CD4-positive, CD25-positive, alpha-beta regulatory T cell (primary cell): ENCODE measurements around the gene C1QTNF9. TPM values are rescaled to one million over a fixed set of nuclear protein-coding genes. Genes with fewer than 3 reads are reported as not detected.

ENCODE experiments used
- ATAC-seq, 2 donors: fragments of 150-1000 bp; cut with Tn5 transposase; one replicate each; pipeline ENCODE4 v1.10.0; 2021; ENCODE audit warnings: low read depth in 2 of 2, moderate number of reproducible peaks in 2 of 2, moderate library complexity in 1 of 2
- DNase-seq, 3 donors: peaks; one replicate each; pipeline versions ENCODE4 v3.0.0 to v3.0.0-alpha.2; 2012 to 2022; ENCODE audit warnings: mixed read lengths in 1 of 3
- H3K27ac ChIP-seq: one replicate; pipeline ENCODE4 v1.7.0; 2013; ENCODE audit warnings: mild to moderate bottlenecking, low read length; ENCODE audit not compliant: insufficient read depth, poor library complexity, severe bottlenecking
- H3K27me3 ChIP-seq: one replicate; pipeline ENCODE4 v1.7.0; 2013; ENCODE audit warnings: low read length; ENCODE audit not compliant: control insufficient read depth, insufficient read depth
- H3K36me3 ChIP-seq: one replicate; pipeline ENCODE4 v1.7.0; 2013; ENCODE audit warnings: mild to moderate bottlenecking, low read length, moderate library complexity; ENCODE audit not compliant: control insufficient read depth, insufficient read depth
- H3K4me1 ChIP-seq: 2 replicates; pipeline ENCODE4 v1.7.0; 2013; ENCODE audit warnings: mild to moderate bottlenecking, low read length; ENCODE audit not compliant: insufficient read depth, control insufficient read depth, poor library complexity, severe bottlenecking
- H3K4me3 ChIP-seq: one replicate; pipeline ENCODE4 v1.7.0; 2013; ENCODE audit warnings: low read depth, mild to moderate bottlenecking, low read length, moderate library complexity
- H3K9me3 ChIP-seq, 2 experiments: 1 replicate in 1 of 2; 2 replicates in 1 of 2; pipeline ENCODE4 v1.7.0; 2013; ENCODE audit warnings: low read length in 2 of 2, mild to moderate bottlenecking in 1 of 2, moderate library complexity in 1 of 2; ENCODE audit not compliant: control insufficient read depth in 2 of 2
- H3K27ac Mint-ChIP-seq, 3 donors: one replicate each; pipeline ENCODE4 v1.8.0; 2020 to 2022; ENCODE audit warnings: mild to moderate bottlenecking in 3 of 3, mixed read lengths in 3 of 3, moderate library complexity in 2 of 3
- H3K27me3 Mint-ChIP-seq: one replicate; pipeline ENCODE4 v1.8.0; 2022; ENCODE audit warnings: mild to moderate bottlenecking, mixed read lengths
- H3K36me3 Mint-ChIP-seq: one replicate; pipeline ENCODE4 v1.8.0; 2020; ENCODE audit warnings: mixed read lengths
- H3K4me1 Mint-ChIP-seq, 4 donors: one replicate each; pipeline ENCODE4 v1.8.0; 2020 to 2022; ENCODE audit warnings: mixed read lengths in 4 of 4, mild to moderate bottlenecking in 1 of 4
- H3K4me3 Mint-ChIP-seq, 4 donors: one replicate each; pipeline ENCODE4 v1.8.0; 2020 to 2022; ENCODE audit warnings: mild to moderate bottlenecking in 4 of 4, mixed read lengths in 4 of 4, moderate library complexity in 3 of 4
- H3K9me3 Mint-ChIP-seq, 7 donors: one replicate each; pipeline ENCODE4 v1.8.0; 2020 to 2022; ENCODE audit warnings: mixed read lengths in 7 of 7, mild to moderate bottlenecking in 3 of 7, moderate library complexity in 2 of 7
- polyA plus RNA-seq, 4 donors: library from polyadenylated mRNA; unstranded; fragments of 300-500 nt; fragmentation: Illumina TruSeq; gene quantifications; one replicate each; pipeline ENCODE4 v1.2.3, GENCODE V29; 2021
- total RNA-seq: library from RNA; stranded (reverse); gene quantifications from one replicate; pipeline ENCODE4 v1.2.3, GENCODE V29; 2022

The C1QTNF9 gene
- total and polyA plus RNA-seq, 5 donors from 2014 or later = 0.20 TPM; not detected in 4

DNA sequence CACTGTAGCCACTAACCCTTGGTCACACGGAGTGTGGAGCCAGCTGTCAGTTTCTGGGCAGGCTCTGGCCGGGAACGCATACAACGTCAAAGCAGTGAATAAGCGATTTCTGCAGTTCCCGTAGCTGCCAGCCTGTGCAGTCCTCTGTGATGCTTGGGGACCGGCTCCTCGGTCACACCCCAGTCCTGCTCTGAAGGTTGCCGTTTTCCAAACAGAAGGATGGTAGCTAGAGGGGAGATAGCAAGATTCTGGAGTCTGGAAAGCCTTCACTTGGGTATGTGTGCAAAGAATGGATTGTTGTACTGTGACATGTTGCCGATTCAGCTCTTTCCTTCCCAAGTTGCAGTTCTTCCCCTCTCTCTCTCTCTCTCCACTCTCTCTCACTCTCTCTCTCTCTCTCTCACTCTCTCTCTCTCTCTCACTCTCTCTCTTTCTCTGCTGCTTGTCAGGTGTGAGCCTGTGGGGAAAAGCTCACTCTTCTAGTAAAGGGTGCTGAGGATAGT lies 38.7 kb upstream of the C1QTNF9 start:
- no peaks in the 10 kb centered on the region for H3K27me3 ChIP-seq
- Mint-ChIP-seq H3K27me3 (no peaks in the 10 kb centered on the region), H3K4me1 (peaks cover 39 to 93% (median 79%) of the 10 kb centered on the region in 4 donors), H3K4me3 (peak overlapping the region; percentile 91 to 97 (median 93)), H3K27ac (peak overlapping the region; percentile 93 to 100 (median 98)), H3K9me3 (no peaks in the 10 kb centered on the region), H3K36me3 (peaks cover 23% of the 10 kb centered on the region)
- peak overlapping the region; percentile 92 for H3K4me3 ChIP-seq
- peaks cover 2% of the 10 kb centered on the region for H3K36me3 ChIP-seq
- ATAC-seq (peak; percentile 47 to 51), DNase-seq (peak; percentile 48 to 76 (median 62))
- H3K9me3 ChIP-seq = no peaks in the 10 kb centered on the region
- H3K27ac ChIP-seq = peak overlapping the region; percentile 96
- peaks cover 99% of the 10 kb centered on the region for H3K4me1 ChIP-seq

DNA sequence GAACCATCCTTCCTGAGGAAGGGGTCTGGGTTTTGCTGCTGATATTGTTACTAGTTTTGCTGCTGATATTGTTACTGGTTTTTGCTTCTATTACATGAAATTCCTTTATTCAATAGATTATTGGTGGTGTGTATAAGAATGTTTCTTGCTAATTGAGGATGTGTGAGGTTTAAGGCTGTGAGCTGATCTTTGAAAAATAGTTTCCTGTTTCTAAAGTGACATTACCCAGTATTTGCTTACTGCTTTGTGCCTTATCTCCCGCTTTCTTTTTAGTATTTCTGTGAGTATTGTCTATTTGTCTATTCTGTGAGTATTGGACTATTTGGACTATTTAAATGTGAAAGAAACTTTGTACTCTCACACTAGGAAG lies 38.2 kb upstream of the C1QTNF9 start:
- peak in 2 of 3 donors; percentile 34 to 53 for DNase-seq

DNA sequence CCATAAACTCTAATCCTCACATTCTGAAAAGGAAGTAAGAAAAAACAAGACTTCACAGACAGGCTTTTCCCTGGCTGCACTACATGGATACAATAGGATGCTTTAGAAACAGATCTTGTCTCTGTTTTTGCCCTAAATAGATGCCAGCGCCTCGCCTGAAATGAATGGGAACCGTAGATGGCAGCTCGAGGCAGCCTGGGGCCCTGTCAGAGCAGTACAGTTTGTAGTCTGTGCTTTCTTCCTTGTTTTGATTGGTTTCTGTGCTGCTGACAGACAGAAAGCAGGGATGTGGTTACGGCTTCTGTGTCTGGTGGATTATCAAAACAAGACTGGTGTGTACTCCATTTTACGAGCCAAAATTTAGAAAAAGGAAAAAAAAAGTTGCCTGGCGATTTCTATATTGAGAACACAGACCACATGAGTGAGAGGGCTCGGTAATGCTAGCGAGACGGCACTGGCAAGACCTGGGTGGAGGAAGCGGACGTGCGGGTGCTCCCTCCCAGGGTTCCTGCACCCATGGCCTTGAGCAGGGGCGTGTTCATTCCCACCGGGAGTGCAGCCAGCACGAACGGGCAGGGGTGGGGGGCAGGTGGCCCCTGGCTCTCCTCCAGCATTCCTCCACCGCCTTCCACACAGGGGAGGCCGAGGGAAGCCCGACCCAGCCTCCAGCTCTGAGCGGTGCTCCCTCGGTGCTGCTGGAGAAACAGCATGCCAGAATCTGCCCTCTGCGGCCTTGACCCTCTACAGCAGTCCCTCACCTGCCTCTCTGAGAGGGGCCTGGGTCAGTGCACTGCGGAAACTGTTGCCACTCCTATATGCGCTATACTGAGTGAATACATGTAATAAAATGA lies 37.6 kb upstream of the C1QTNF9 start:
- H3K27ac ChIP-seq = peak overlapping the region; percentile 96
- H3K9me3 Mint-ChIP-seq = no peaks in the 10 kb centered on the region
- H3K27me3 ChIP-seq = no peaks in the 10 kb centered on the region
- peaks cover 47 to 95% (median 80%) of the 10 kb centered on the region in 4 donors for H3K4me1 Mint-ChIP-seq
- peak overlapping the region; percentile 91 to 97 (median 93) for H3K4me3 Mint-ChIP-seq
- ATAC-seq (peak; percentile 84 to 86), DNase-seq (peak; percentile 64 to 89 (median 86))
- peak overlapping the region; percentile 92 for H3K4me3 ChIP-seq
- H3K36me3 ChIP-seq = no peaks in the 10 kb centered on the region
- peak overlapping the region; percentile 93 to 100 (median 98) for H3K27ac Mint-ChIP-seq
- peaks cover 99% of the 10 kb centered on the region for H3K4me1 ChIP-seq
- no peaks in the 10 kb centered on the region for H3K27me3 Mint-ChIP-seq
- H3K9me3 ChIP-seq = no peaks in the 10 kb centered on the region
- H3K36me3 Mint-ChIP-seq = peaks cover 29% of the 10 kb centered on the region

More for the DNA sequence above, 38.2 kb upstream of the C1QTNF9 start:
- H3K4me1 Mint-ChIP-seq = peaks cover 41 to 95% (median 80%) of the 10 kb centered on the region in 4 donors
- no peaks in the 10 kb centered on the region for H3K27me3 ChIP-seq
- H3K27ac ChIP-seq = peak overlapping the region; percentile 96
- peak overlapping the region; percentile 93 to 100 (median 98) for H3K27ac Mint-ChIP-seq
- H3K4me3 ChIP-seq = peak overlapping the region; percentile 92
- no peaks in the 10 kb centered on the region for H3K9me3 ChIP-seq
- H3K4me3 Mint-ChIP-seq = peak overlapping the region; percentile 91 to 97 (median 93)
- no peaks in the 10 kb centered on the region for H3K9me3 Mint-ChIP-seq
- peaks cover 99% of the 10 kb centered on the region for H3K4me1 ChIP-seq
- H3K27me3 Mint-ChIP-seq = no peaks in the 10 kb centered on the region
- ATAC-seq = no peak
- peaks cover 24% of the 10 kb centered on the region for H3K36me3 Mint-ChIP-seq
- H3K36me3 ChIP-seq = no peaks in the 10 kb centered on the region

DNA sequence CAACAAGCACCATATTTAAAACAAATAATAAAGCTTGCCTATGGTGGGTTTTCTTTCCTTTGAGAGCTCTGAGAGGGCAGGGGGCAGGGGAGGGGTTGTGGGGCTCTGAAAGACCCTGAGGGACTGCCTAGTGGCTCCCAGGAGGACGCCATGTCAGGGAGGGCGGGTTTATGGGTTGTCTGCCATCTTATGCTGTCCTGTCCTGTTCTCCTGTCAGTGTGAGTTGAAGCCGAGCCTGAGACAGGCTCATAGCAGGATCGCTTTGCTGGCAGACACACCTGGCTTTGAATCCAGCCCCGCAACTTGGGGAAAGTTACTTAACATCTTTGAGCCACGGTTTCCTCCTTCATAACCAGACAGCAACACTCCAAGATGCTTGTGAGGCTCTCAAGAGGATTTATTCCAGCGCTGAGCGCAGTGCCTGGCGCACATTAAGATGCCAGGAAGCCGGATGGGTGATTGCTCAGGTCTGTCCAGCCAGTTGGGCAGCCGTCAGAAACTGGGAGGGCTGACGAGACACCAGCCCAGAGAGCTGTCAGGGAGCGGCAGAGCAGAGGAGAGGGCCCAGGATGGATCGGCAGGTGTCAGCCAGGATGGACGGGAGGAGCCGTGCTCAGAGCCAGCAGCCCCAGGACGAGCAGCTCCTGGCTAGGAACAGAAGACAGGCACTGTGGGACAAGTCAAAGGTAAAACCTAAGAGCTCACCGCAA lies 36.8 kb upstream of the C1QTNF9 start:
- Histone ChIP-seq H3K4me1 (peaks cover 96% of the 10 kb centered on the region), H3K27me3 (no peaks in the 10 kb centered on the region), H3K36me3 (peaks cover under 1% of the 10 kb centered on the region), H3K4me3 (peak overlapping the region; percentile 92), H3K27ac (peak overlapping the region; percentile 96), H3K9me3 (no peaks in the 10 kb centered on the region)
- Mint-ChIP-seq H3K4me1 (peaks cover 41 to 95% (median 79%) of the 10 kb centered on the region in 4 donors), H3K9me3 (no peaks in the 10 kb centered on the region), H3K36me3 (peaks cover 26% of the 10 kb centered on the region), H3K27ac (peak overlapping the region; percentile 93 to 100 (median 98)), H3K27me3 (no peaks in the 10 kb centered on the region), H3K4me3 (peak overlapping the region; percentile 91 to 97 (median 93))
- no peak for ATAC-seq
- no peak for DNase-seq

DNA sequence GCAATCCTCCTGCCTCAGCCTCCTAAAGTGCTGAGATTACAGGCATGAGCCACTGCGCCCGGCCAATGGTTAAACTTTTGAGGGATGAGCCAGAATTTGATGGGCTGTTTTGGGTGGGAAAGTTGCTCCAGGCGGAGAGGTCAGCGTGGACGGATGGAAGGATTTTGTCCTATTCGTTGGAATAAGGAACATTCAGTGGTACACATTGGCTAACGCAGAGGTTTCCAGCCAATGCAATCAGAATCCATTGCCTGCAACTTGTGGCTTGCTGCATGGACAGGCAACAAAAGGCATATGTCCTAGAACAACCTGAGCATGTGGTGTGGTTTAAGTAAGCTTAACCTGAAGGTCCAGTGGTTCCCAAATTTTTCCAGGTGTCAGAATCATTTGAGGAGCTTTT lies 35.5 kb upstream of the C1QTNF9 start:
- H3K4me1 ChIP-seq = peaks cover 93% of the 10 kb centered on the region
- ATAC-seq = no peak
- H3K4me3 ChIP-seq = peak overlapping the region; percentile 55
- Mint-ChIP-seq H3K27me3 (no peaks in the 10 kb centered on the region), H3K4me1 (peaks cover 38 to 94% (median 73%) of the 10 kb centered on the region in 4 donors), H3K36me3 (peaks cover 23% of the 10 kb centered on the region), H3K9me3 (no peaks in the 10 kb centered on the region), H3K27ac (peak overlapping the region; percentile 93 to 100 (median 98)), H3K4me3 (peak overlapping the region; percentile 87 to 97 (median 92))
- H3K27ac ChIP-seq = peak overlapping the region; percentile 96
- H3K36me3 ChIP-seq = peaks cover 10% of the 10 kb centered on the region
- no peaks in the 10 kb centered on the region for H3K9me3 ChIP-seq
- DNase-seq = no peak
- no peaks in the 10 kb centered on the region for H3K27me3 ChIP-seq

DNA sequence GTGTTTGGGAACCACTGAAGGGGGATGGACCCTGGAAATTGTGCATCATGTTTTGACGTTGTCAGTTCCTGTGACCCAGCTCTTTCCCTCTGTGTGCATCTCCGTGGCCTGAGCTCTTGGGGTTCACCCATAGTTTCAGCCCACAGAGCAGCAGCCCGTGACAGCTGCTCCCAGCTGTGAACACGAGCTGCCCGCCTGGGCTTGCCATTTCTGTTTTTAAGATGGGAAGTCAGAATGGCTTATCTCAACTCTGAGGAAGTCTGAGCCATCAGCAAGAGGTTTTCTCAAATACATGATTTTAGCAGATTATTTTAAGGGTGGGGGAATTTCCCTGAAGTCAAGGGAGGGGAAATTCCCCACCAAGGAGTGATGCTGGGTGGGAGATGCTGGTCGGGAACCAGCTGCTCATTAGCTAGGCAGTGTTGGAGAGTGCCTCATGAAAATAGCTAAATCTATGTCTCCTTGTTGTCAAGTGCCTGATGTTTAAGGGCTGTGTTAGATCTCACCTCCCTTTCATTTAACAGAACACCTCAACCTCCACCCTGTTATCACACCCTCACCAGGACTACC lies 34.8 kb upstream of the C1QTNF9 start:
- H3K4me1 Mint-ChIP-seq = peaks cover 38 to 95% (median 73%) of the 10 kb centered on the region in 4 donors
- H3K4me1 ChIP-seq = peaks cover 87% of the 10 kb centered on the region
- DNase-seq = peak; percentile 46 to 62 (median 55)

DNA sequence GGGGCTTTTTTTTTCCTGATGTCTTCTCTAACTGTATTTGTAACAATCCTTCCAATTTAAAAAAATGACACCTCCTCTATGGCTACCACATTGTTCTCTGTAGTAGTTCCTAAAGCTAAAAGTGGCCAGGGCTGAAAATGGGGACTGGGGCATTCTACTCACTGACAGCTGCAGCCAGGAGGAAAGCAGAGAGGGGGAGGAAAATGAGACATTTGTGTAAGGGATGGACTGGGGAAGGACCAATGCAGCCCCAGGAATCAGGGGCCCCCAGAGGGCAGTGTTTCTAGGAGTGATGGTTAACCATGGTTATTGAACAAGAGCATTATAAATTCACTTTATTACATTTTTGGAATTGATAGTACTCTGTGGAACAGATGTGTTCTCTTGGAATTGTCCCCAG lies 34.3 kb upstream of the C1QTNF9 start:
- Histone ChIP-seq H3K4me1 (peaks cover 84% of the 10 kb centered on the region), H3K36me3 (peaks cover 21% of the 10 kb centered on the region), H3K27ac (peak overlapping the region; percentile 96), H3K4me3 (peak overlapping the region; percentile 55), H3K27me3 (no peaks in the 10 kb centered on the region), H3K9me3 (no peaks in the 10 kb centered on the region)
- Mint-ChIP-seq H3K9me3 (no peaks in the 10 kb centered on the region), H3K4me1 (peaks cover 35 to 96% (median 73%) of the 10 kb centered on the region in 4 donors), H3K4me3 (peak overlapping the region; percentile 87 to 97 (median 92)), H3K36me3 (peaks cover 35% of the 10 kb centered on the region), H3K27me3 (peaks cover 3% of the 10 kb centered on the region), H3K27ac (peak overlapping the region; percentile 93 to 100 (median 98))
- ATAC-seq (no peak), DNase-seq (no peak)

More for the DNA sequence above, 34.8 kb upstream of the C1QTNF9 start:
- H3K27me3 Mint-ChIP-seq = no peaks in the 10 kb centered on the region
- Histone ChIP-seq H3K4me3 (peak overlapping the region; percentile 55), H3K27ac (peak overlapping the region; percentile 96), H3K36me3 (peaks cover 16% of the 10 kb centered on the region), H3K27me3 (no peaks in the 10 kb centered on the region), H3K9me3 (no peaks in the 10 kb centered on the region)
- peak overlapping the region; percentile 93 to 100 (median 98) for H3K27ac Mint-ChIP-seq
- peak in 1 of 2 donors; percentile 19 for ATAC-seq
- H3K4me3 Mint-ChIP-seq = peak overlapping the region; percentile 87 to 97 (median 92)
- H3K9me3 Mint-ChIP-seq = no peaks in the 10 kb centered on the region
- peaks cover 30% of the 10 kb centered on the region for H3K36me3 Mint-ChIP-seq
